K562 (cell line): Measurements from ENCODE around the gene WDR90.

Experiments
- DPF2 ChIP-seq: fragments of 450-650 bp; IDR thresholded peaks from 2 replicates; pipeline ENCODE4 v1.6.1; 2016
- GTF2F1 ChIP-seq: IDR thresholded peaks from 2 replicates; pipeline ENCODE4 v1.6.1; 2011; ENCODE audit warnings: low read depth, low read length, improper control_type of control experiment
- NFYB ChIP-seq: IDR thresholded peaks from 2 replicates; pipeline ENCODE4 v1.6.1; 2011; ENCODE audit warnings: mild to moderate bottlenecking, moderate library complexity; ENCODE audit not compliant: insufficient read length; ENCODE audit errors: extremely low read depth
- POLR2A ChIP-seq: fragments of 450-650 bp; conservative IDR thresholded peaks from 2 replicates; pipeline ENCODE4 v1.6.1; 2016
- ZBTB1 ChIP-seq: sonication (generic); formaldehyde crosslinking; IDR thresholded peaks from 2 replicates; pipeline ENCODE4 v1.8.1; 2023; ENCODE audit warnings: missing genetic modification reagents, low read depth, mild to moderate bottlenecking, borderline replicate concordance
- ZNF12 ChIP-seq: sonication (generic); formaldehyde crosslinking; IDR thresholded peaks from 2 replicates; pipeline ENCODE4 v1.4.0; 2020; ENCODE audit warnings: mild to moderate bottlenecking, missing genetic modification reagents
- TF ChIP-seq, protein P1 (sequence below), 3 experiments: IDR thresholded peaks in 2 of 3; conservative IDR thresholded peaks in 1 of 3; 2 replicates each; pipeline ENCODE4 v1.5.1; 2011 to 2012; ENCODE audit warnings: low read length in 3 of 3, mild to moderate bottlenecking in 3 of 3, control low read depth in 2 of 3, improper control_type of control experiment in 1 of 3, inconsistent platforms in 1 of 3, low read depth in 1 of 3, mixed read lengths in 1 of 3, moderate library complexity in 1 of 3; ENCODE audit not compliant: insufficient read depth in 2 of 3
- TF ChIP-seq, protein P2 (sequence below): sonication (generic); formaldehyde crosslinking; IDR thresholded peaks from 2 replicates; pipeline ENCODE4 v1.8.0; 2022; ENCODE audit warnings: mild to moderate bottlenecking, low read depth, missing genetic modification reagents

DNA sequence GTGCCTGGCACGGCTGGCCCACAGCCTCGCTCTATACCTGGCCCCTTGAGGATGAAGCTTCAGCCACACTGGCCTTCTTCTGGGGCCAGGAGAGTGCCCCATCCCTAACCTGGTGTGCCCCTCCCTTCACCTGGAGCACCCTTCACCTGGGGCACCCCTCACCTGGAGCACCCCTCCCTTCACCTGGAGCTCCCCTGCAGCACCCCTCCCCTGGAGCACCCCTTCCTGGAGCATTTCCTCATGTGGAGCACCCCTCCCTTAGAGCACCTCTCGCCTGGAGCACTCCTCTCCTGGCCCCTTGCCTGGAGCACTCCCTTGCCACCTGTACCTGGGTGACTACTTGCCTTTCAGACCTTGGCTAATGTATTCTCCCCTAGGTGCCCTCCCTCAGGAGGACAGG is 58.9 kb downstream of the WDR90 start:
- TF ChIP-seq, protein P1, sequence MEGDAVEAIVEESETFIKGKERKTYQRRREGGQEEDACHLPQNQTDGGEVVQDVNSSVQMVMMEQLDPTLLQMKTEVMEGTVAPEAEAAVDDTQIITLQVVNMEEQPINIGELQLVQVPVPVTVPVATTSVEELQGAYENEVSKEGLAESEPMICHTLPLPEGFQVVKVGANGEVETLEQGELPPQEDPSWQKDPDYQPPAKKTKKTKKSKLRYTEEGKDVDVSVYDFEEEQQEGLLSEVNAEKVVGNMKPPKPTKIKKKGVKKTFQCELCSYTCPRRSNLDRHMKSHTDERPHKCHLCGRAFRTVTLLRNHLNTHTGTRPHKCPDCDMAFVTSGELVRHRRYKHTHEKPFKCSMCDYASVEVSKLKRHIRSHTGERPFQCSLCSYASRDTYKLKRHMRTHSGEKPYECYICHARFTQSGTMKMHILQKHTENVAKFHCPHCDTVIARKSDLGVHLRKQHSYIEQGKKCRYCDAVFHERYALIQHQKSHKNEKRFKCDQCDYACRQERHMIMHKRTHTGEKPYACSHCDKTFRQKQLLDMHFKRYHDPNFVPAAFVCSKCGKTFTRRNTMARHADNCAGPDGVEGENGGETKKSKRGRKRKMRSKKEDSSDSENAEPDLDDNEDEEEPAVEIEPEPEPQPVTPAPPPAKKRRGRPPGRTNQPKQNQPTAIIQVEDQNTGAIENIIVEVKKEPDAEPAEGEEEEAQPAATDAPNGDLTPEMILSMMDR (IDR thresholded peaks at IDR 0.05 in 2 of 3, conservative IDR thresholded peaks at IDR 0.05 in 1 of 3; ENCODE audit: insufficient read depth in 2 of 3, low read depth in 1 of 3, low read length in 3 of 3), result no peak
- TF ChIP-seq, protein P2, sequence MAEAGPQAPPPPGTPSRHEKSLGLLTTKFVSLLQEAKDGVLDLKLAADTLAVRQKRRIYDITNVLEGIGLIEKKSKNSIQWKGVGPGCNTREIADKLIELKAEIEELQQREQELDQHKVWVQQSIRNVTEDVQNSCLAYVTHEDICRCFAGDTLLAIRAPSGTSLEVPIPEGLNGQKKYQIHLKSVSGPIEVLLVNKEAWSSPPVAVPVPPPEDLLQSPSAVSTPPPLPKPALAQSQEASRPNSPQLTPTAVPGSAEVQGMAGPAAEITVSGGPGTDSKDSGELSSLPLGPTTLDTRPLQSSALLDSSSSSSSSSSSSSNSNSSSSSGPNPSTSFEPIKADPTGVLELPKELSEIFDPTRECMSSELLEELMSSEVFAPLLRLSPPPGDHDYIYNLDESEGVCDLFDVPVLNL (CRISPR knock-in tag), result no peak
- no peak for TF ChIP-seq ZBTB1 (CRISPR knock-in tag)
- TF ChIP-seq ZNF12, result no peak
- no peak for TF ChIP-seq POLR2A
- no peak for TF ChIP-seq DPF2
- no peak for TF ChIP-seq GTF2F1
- no peak for TF ChIP-seq NFYB
